ENCODE data around the gene ZNF865. TPM values are rescaled to one million over a fixed set of nuclear protein-coding genes. Genes with fewer than 3 reads are reported as not detected.

Gene ZNF865
- 0.22 TPM in 1 of 2 replicates, not detected in the other for polyA plus RNA-seq

GRCh38 chr19:55605637-55606470, at the start of gene ZNF865:
ZNF865 (plus strand) TSS chr19:55605647; CDS start chr19:55613619, 7,972 bp downstream.

DNA sequence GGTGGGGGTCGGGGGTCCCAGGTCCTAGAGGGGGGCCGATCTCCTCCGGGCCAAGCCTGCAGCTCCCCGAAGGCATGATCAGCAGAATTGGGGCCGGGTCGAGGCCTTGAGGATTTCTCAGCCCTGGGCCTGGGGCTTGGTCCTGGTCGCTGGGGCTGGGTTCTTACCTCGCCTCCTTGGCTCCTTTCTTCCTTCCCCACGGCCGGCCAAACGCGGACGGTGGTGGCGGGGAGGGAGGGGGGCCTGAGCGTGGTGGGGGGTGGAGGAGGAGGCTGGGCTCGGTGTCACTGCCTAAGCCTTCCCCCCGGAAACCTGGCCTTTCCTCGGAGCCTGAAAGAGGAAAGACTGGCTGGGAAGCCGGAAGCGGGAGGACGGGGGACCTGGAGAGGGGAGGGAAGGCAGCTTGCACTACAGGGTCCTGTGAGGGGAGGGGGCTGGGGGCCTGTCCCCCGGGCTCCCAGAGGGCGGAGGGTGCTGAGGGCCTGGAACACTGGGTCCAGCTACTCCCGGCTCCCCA, 24.8 kb upstream of the ZNF865 start, which contains the start of gene ZNF579:
ZNF579 (minus strand) TSS at position 221 of the 517 bp plus-strand sequence. CDS start 1,209 bp downstream, outside the sequence.

GRCh38 chr19:55599468-55599841, 6.0 kb upstream of the ZNF865 start, which contains the start of gene FIZ1:
FIZ1 (minus strand) TSS chr19:55599517; CDS start chr19:55597865, 1,652 bp downstream.

DNA sequence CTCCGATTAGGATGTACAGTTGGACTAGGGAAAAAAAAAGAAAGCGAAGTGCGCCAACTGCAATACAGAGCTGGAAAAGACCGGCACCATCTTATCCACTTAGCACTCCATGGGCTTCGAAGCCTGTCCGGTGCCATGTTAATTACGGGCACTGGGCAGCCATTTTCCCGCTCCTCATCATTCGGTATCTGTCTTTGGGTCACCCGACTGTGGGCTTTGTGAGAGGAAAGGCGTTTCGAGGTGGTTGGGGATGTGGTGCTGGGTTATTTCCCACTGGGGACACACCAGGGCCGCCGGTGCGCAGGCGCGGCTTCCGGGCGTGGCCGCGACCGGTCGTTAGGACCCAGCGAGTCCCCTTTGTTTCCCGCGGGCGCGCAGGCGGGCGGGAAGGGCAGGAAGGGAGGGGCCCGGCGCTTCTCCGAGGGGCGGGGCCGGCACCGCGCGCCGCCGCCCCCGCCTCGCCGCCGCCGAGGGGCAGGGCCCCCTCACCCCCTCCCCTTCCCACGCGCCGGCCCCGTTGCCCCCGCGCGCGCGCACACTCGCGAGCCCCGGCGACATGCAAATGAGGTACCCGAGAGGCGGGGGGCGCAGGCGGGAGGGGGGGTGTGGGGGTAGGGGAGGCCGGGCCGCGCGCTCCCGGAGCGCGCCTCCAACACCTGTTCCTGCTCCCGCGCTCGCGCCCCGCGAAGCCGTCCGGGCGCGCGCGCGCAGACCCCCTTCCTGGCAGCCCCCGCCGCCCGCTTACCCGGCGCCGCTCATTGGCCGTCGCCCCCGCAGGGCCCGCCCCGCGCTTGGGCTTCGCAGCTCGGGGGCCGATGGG, 5.4 kb upstream of the ZNF865 start, which contains the start of gene ZNF524:
ZNF524 (plus strand) TSS at position 447 of the 820 bp plus-strand sequence. CDS start 1,825 bp downstream, outside the sequence.

GRCh38 chr19:55624109-55625003, 18.9 kb downstream of the ZNF865 start, which contains the start of gene ZNF784:
ZNF784 (minus strand) TSS chr19:55624566; CDS start chr19:55624561, 5 bp downstream.

GRCh38 chr19:55640577-55641425, 35.4 kb downstream of the ZNF865 start, which contains the start of gene ZNF580:
ZNF580 (plus strand) TSS chr19:55641002; CDS start chr19:55642509, 1,507 bp downstream.

GRCh38 chr19:55643003-55643886, 37.8 kb downstream of the ZNF865 start, which contains the start of gene ZNF581:
ZNF581 (plus strand) TSS chr19:55643649; CDS start chr19:55644572, 923 bp downstream.

GRCh38 chr19:55647732-55648584, 42.5 kb downstream of the ZNF865 start, which contains the start of gene CCDC106:
CCDC106 (plus strand) TSS chr19:55648212; CDS start chr19:55649047, 835 bp downstream.

GRCh38 chr19:55654868-55655647, 49.6 kb downstream of the ZNF865 start, which contains the start of gene U2AF2:
U2AF2 (plus strand) TSS chr19:55655035; CDS start chr19:55655105, 70 bp downstream.

Other genes with a start within 250 kb of the ZNF865 start
- gene GARIN5B, start 242.4 kb upstream of the ZNF865 start, polyA plus RNA-seq, result not detected in 2 replicates
- gene IL11, start 235.2 kb upstream of the ZNF865 start, polyA plus RNA-seq, result not detected in 2 replicates
- gene TMEM190, start 228.8 kb upstream of the ZNF865 start, polyA plus RNA-seq, result not detected in 2 replicates
- not detected in 2 replicates for gene TMEM238, start 221.4 kb upstream of the ZNF865 start, polyA plus RNA-seq
- gene RPL28, start 219.7 kb upstream of the ZNF865 start, polyA plus RNA-seq, result 339 and 376 TPM in 2 replicates
- gene UBE2S, start 197.9 kb upstream of the ZNF865 start, polyA plus RNA-seq, result 1.3 and 1.6 TPM in 2 replicates
- gene SHISA7, start 162.3 kb upstream of the ZNF865 start, polyA plus RNA-seq, result 0.62 TPM in 1 of 2 replicates, not detected in the other
- gene ISOC2, start 144.0 kb upstream of the ZNF865 start, polyA plus RNA-seq, result 0.93 and 1.2 TPM in 2 replicates
- not detected in 2 replicates for gene C19orf85, start 140.9 kb upstream of the ZNF865 start, polyA plus RNA-seq
- not detected in 2 replicates for gene ZNF628, start 129.0 kb upstream of the ZNF865 start, polyA plus RNA-seq
- 26.9 and 43.3 TPM in 2 replicates for gene NAT14, start 120.5 kb upstream of the ZNF865 start, polyA plus RNA-seq
- 0.05 TPM in 1 of 2 replicates, not detected in the other for gene SSC5D, start 117.2 kb upstream of the ZNF865 start, polyA plus RNA-seq
- not detected in 2 replicates for gene SBK2, start 68.5 kb upstream of the ZNF865 start, polyA plus RNA-seq
- not detected in 2 replicates for gene SBK3, start 60.1 kb upstream of the ZNF865 start, polyA plus RNA-seq
- gene ZNF579, start 24.8 kb upstream of the ZNF865 start, polyA plus RNA-seq, result 0.36 and 0.48 TPM in 2 replicates
- gene FIZ1, start 6.1 kb upstream of the ZNF865 start, polyA plus RNA-seq, result 1.7 and 4.2 TPM in 2 replicates
- gene ZNF524, start 5.4 kb upstream of the ZNF865 start, polyA plus RNA-seq, result 0.36 TPM in 1 of 2 replicates, not detected in the other
- 0.16 and 0.27 TPM in 2 replicates for gene ZNF784, start 18.9 kb downstream of the ZNF865 start, polyA plus RNA-seq
- 8.2 and 11.4 TPM in 2 replicates for gene ZNF580, start 35.4 kb downstream of the ZNF865 start, polyA plus RNA-seq
- 0.74 and 4.1 TPM in 2 replicates for gene ZNF581, start 38.0 kb downstream of the ZNF865 start, polyA plus RNA-seq
- gene CCDC106, start 42.6 kb downstream of the ZNF865 start, polyA plus RNA-seq, result 0.35 and 0.67 TPM in 2 replicates
- gene U2AF2, start 49.4 kb downstream of the ZNF865 start, polyA plus RNA-seq, result 2.8 and 3.7 TPM in 2 replicates
- 1.3 and 1.4 TPM in 2 replicates for gene EPN1, start 69.6 kb downstream of the ZNF865 start, polyA plus RNA-seq
- not detected in 2 replicates for gene NLRP9, start 132.8 kb downstream of the ZNF865 start, polyA plus RNA-seq
- not detected in 2 replicates for gene RFPL4A, start 153.4 kb downstream of the ZNF865 start, polyA plus RNA-seq
- not detected in 2 replicates for gene RFPL4AL1, start 163.5 kb downstream of the ZNF865 start, polyA plus RNA-seq
- gene NLRP11, start 226.4 kb downstream of the ZNF865 start, polyA plus RNA-seq, result 0.11 and 0.24 TPM in 2 replicates
- gene NLRP4, start 230.9 kb downstream of the ZNF865 start, polyA plus RNA-seq, result not detected in 2 replicates

Measured in Purkinje cell (primary cell).